ENCODE data around the gene MAST4.

MAST4 gene

GRCh38 chr5:66877843-66878242, 281.6 kb downstream of the MAST4 start:
- no peaks in the 10 kb centered on the region for H3K27me3 ChIP-seq
- H3K4me1 ChIP-seq, result no peaks in the 10 kb centered on the region
- no peak for DNase-seq
- no peak overlapping the region for H3K4me3 ChIP-seq (ENCODE audit: low read depth, low read length)
- TF ChIP-seq CTCF (IDR thresholded peaks at IDR 0.05; ENCODE audit: low read depth, low read length), result no peak
- no peaks in the 10 kb centered on the region for H3K36me3 ChIP-seq
- no peaks in the 10 kb centered on the region for H3K9me3 ChIP-seq

- TF ChIP-seq CTCF (IDR thresholded peaks at IDR 0.05; ENCODE audit: low read depth, low read length), result no peak
- DNase-seq, result no peak
- Histone ChIP-seq H3K4me3 (ENCODE audit: low read depth, low read length) (no peak overlapping the region), H3K4me1 (no peaks in the 10 kb centered on the region), H3K27me3 (no peaks in the 10 kb centered on the region), H3K9me3 (no peaks in the 10 kb centered on the region), H3K36me3 (no peaks in the 10 kb centered on the region)
Measured at GRCh38 chr5:66880401-66880800, 284.2 kb downstream of the MAST4 start.

- H3K27me3 ChIP-seq, result no peaks in the 10 kb centered on the region
- no peak overlapping the region for H3K4me3 ChIP-seq (ENCODE audit: low read depth, low read length)
- H3K9me3 ChIP-seq, result no peaks in the 10 kb centered on the region
- no peak for DNase-seq
- no peaks in the 10 kb centered on the region for H3K4me1 ChIP-seq
- no peak for TF ChIP-seq CTCF (IDR thresholded peaks at IDR 0.05; ENCODE audit: low read depth, low read length)
- no peaks in the 10 kb centered on the region for H3K36me3 ChIP-seq
Measured at GRCh38 chr5:66881480-66882161, 285.4 kb downstream of the MAST4 start.

GRCh38 chr5:66882606-66883227, 286.5 kb downstream of the MAST4 start:
- Histone ChIP-seq H3K4me3 (ENCODE audit: low read depth, low read length) (no peak overlapping the region), H3K36me3 (no peaks in the 10 kb centered on the region), H3K4me1 (no peaks in the 10 kb centered on the region), H3K27me3 (no peaks in the 10 kb centered on the region), H3K9me3 (no peaks in the 10 kb centered on the region)
- no peak for TF ChIP-seq CTCF (IDR thresholded peaks at IDR 0.05; ENCODE audit: low read depth, low read length)
- DNase-seq, result no peak

- H3K27me3 ChIP-seq, result no peaks in the 10 kb centered on the region
Measured at GRCh38 chr5:66884564-66885243, 288.5 kb downstream of the MAST4 start.

More at GRCh38 chr5:66884564-66885243, 288.5 kb downstream of the MAST4 start:
- Histone ChIP-seq H3K36me3 (no peaks in the 10 kb centered on the region), H3K4me3 (ENCODE audit: low read depth, low read length) (no peak overlapping the region), H3K9me3 (no peaks in the 10 kb centered on the region), H3K4me1 (no peaks in the 10 kb centered on the region)
- TF ChIP-seq CTCF (IDR thresholded peaks at IDR 0.05; ENCODE audit: low read depth, low read length), result no peak
- no peak for DNase-seq

All from BE2C (cell line).